MM.1S (cell line): Measurements from ENCODE around the gene PLXDC2.

ENCODE experiments used
- DNase-seq: peaks from one replicate; pipeline ENCODE4 v3.0.0-alpha.2; 2015
- H2AFZ ChIP-seq: fragments of 300-600 bp; sonication (generic); 2 replicates; pipeline ENCODE4 v1.6.0; 2016; ENCODE audit warnings: antibody characterized with exemption, low read length
- H3F3A ChIP-seq: fragments of 300-600 bp; sonication (generic); 2 replicates; pipeline ENCODE4 v1.6.1; 2016; ENCODE audit warnings: mild to moderate bottlenecking, antibody characterized with exemption, low read length, moderate library complexity, mixed read lengths; ENCODE audit not compliant: insufficient read depth
- H3K27ac ChIP-seq: fragments of 300-600 bp; sonication (generic); 2 replicates; pipeline ENCODE4 v1.5.1; 2016; ENCODE audit warnings: mild to moderate bottlenecking, low read length
- H3K27me3 ChIP-seq: fragments of 300-600 bp; sonication (generic); replicated peaks from 2 replicates; pipeline ENCODE4 v1.6.0; 2016; ENCODE audit warnings: low read length; ENCODE audit not compliant: insufficient read depth
- H3K36me3 ChIP-seq: fragments of 300-600 bp; sonication (generic); replicated peaks from 2 replicates; pipeline ENCODE4 v1.6.1; 2016; ENCODE audit warnings: mild to moderate bottlenecking, low read length, mixed read lengths; ENCODE audit not compliant: insufficient read depth
- H3K4me1 ChIP-seq: fragments of 300-600 bp; sonication (generic); 2 replicates; pipeline ENCODE4 v1.6.1; 2016; ENCODE audit warnings: low read length, mixed read lengths
- H3K4me2 ChIP-seq: fragments of 300-600 bp; sonication (generic); 2 replicates; pipeline ENCODE4 v1.6.0; 2016; ENCODE audit warnings: low read depth, low read length
- H3K4me3 ChIP-seq: fragments of 300-600 bp; sonication (generic); 2 replicates; pipeline ENCODE4 v1.5.1; 2016; ENCODE audit warnings: low read length, mixed read lengths
- H3K79me2 ChIP-seq: fragments of 300-600 bp; sonication (generic); 2 replicates; pipeline ENCODE4 v1.6.1; 2016; ENCODE audit warnings: mixed run types, low read length, mixed read lengths
- H3K9ac ChIP-seq: fragments of 300-600 bp; sonication (generic); 2 replicates; pipeline ENCODE4 v1.6.1; 2016; ENCODE audit warnings: low read length, mixed read lengths
- H3K9me2 ChIP-seq: fragments of 300-600 bp; sonication (generic); replicated peaks from 2 replicates; pipeline ENCODE4 v1.6.1; 2016; ENCODE audit warnings: mild to moderate bottlenecking, low read length, mixed read lengths; ENCODE audit not compliant: insufficient read depth
- H3K9me3 ChIP-seq: fragments of 300-600 bp; sonication (generic); replicated peaks from 2 replicates; pipeline ENCODE4 v1.6.1; 2016; ENCODE audit warnings: mild to moderate bottlenecking, low read length, mixed read lengths; ENCODE audit not compliant: insufficient read depth
- H4K20me1 ChIP-seq: fragments of 300-600 bp; sonication (generic); 2 replicates; pipeline ENCODE4 v1.6.1; 2016; ENCODE audit warnings: mild to moderate bottlenecking, low read length, moderate library complexity, mixed read lengths; ENCODE audit not compliant: insufficient read depth
- EZH2 ChIP-seq: fragments of 300-600 bp; sonication (generic); optimal IDR thresholded peaks from 2 replicates; pipeline ENCODE3; 2017; ENCODE audit warnings: low read depth, mild to moderate bottlenecking, antibody characterized with exemption, low read length, mixed read lengths
- EZH2phosphoT487 ChIP-seq: fragments of 300-600 bp; sonication (generic); IDR thresholded peaks from 2 replicates; pipeline ENCODE4 v1.6.1; 2018; ENCODE audit warnings: antibody characterized with exemption, low read length
- TF ChIP-seq, protein P1 (sequence below): fragments of 300-600 bp; sonication (generic); IDR thresholded peaks from 2 replicates; pipeline ENCODE4 v1.5.1; 2016; ENCODE audit warnings: antibody characterized with exemption, low read length, mixed read lengths

The PLXDC2 gene

DNA sequence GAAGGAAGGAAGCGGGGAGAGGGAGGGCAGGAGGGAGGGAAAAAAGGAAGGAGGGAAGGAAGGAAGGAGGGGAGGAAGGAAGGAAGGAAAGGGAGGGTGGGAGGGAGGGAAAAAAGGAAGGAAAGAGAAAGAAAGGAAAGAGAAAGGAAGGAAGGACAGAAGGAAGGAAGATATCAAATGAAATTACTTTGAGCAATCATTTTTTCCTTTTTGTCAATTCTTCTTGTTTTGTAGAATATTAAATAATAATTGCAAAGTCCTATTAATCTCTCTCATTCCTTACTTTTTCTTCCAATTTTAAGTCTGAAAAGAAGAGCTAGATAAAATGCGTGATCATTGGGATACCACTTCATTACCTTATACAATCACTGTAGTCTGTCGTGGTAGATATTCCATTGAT lies 117.5 kb downstream of the PLXDC2 start:
- no peak for DNase-seq
- Histone ChIP-seq H3K9me3 (no peaks in the 10 kb centered on the region), H3K36me3 (no peaks in the 10 kb centered on the region)

DNA sequence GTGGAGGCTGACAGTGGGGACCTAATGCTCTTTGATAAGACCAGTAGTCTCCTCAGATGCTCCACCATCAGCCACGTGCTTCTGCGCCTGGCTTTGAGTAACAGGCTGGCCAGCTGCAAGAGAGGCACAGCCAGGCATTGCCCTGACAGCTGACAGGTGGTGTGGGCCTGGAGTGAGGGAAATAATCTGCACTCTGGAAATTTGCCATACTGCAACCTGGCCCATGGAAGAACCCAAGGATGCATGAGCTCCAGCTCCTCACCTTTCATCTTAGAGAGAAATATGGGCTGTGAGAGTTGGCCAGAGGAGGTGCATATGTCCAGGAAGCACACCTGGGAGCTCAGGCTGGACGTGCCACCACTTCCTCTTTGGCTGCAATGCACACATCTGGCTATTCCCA lies 118.9 kb downstream of the PLXDC2 start:
- Histone ChIP-seq H4K20me1 (no peaks in the 10 kb centered on the region), H3K79me2 (no peaks in the 10 kb centered on the region), H3K9ac (no peak overlapping the region), H3K4me1 (no peaks in the 10 kb centered on the region), H3K27ac (no peak overlapping the region), H2AFZ (no peak overlapping the region), H3K9me3 (no peaks in the 10 kb centered on the region), H3K36me3 (no peaks in the 10 kb centered on the region), H3K9me2 (no peaks in the 10 kb centered on the region), H3K4me2 (no peak overlapping the region), H3K27me3 (no peaks in the 10 kb centered on the region), H3K4me3 (no peak overlapping the region), H3F3A (no peaks in the 10 kb centered on the region)
- TF ChIP-seq EZH2, result no peak
- TF ChIP-seq EZH2phosphoT487, result no peak
- TF ChIP-seq, protein P1, sequence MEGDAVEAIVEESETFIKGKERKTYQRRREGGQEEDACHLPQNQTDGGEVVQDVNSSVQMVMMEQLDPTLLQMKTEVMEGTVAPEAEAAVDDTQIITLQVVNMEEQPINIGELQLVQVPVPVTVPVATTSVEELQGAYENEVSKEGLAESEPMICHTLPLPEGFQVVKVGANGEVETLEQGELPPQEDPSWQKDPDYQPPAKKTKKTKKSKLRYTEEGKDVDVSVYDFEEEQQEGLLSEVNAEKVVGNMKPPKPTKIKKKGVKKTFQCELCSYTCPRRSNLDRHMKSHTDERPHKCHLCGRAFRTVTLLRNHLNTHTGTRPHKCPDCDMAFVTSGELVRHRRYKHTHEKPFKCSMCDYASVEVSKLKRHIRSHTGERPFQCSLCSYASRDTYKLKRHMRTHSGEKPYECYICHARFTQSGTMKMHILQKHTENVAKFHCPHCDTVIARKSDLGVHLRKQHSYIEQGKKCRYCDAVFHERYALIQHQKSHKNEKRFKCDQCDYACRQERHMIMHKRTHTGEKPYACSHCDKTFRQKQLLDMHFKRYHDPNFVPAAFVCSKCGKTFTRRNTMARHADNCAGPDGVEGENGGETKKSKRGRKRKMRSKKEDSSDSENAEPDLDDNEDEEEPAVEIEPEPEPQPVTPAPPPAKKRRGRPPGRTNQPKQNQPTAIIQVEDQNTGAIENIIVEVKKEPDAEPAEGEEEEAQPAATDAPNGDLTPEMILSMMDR, result no peak
- no peak for DNase-seq

More for the DNA sequence above, 117.5 kb downstream of the PLXDC2 start:
- Histone ChIP-seq H3K4me2 (no peak overlapping the region), H3K4me1 (no peaks in the 10 kb centered on the region), H3K27me3 (no peaks in the 10 kb centered on the region), H3K9me2 (no peaks in the 10 kb centered on the region), H3K79me2 (no peaks in the 10 kb centered on the region), H3K4me3 (no peak overlapping the region), H4K20me1 (no peaks in the 10 kb centered on the region), H3K27ac (no peak overlapping the region), H3F3A (no peaks in the 10 kb centered on the region), H2AFZ (no peak overlapping the region), H3K9ac (no peak overlapping the region)
- no peak for TF ChIP-seq EZH2phosphoT487
- TF ChIP-seq, protein P1, result no peak
- no peak for TF ChIP-seq EZH2

DNA sequence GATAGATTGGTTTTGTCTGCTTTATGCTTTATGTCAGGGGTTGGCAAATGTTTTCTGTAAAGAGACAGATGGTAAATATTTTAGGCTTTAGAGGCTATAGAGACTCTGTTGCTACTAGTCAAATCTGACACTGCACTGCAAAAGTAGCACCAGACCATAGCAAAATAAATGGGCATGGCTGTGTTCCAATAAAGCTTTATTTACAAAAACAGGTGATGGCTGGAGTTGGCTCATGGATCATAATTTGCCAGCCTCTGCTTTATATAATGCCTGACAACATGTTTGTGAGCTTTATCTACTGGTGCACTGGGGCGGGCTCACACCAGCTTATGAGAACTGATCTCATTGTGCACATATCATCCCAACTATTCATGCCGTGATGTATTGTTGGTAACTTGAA lies 120.1 kb downstream of the PLXDC2 start:
- H3K4me1 ChIP-seq, result no peaks in the 10 kb centered on the region
- no peak for TF ChIP-seq EZH2phosphoT487
- TF ChIP-seq, protein P1, result no peak
- TF ChIP-seq EZH2, result no peak
- H3K36me3 ChIP-seq, result no peaks in the 10 kb centered on the region
- no peaks in the 10 kb centered on the region for H3K79me2 ChIP-seq
- no peak overlapping the region for H3K27ac ChIP-seq
- H2AFZ ChIP-seq, result no peak overlapping the region
- no peak overlapping the region for H3K9ac ChIP-seq
- H3K27me3 ChIP-seq, result no peaks in the 10 kb centered on the region
- no peak overlapping the region for H3K4me2 ChIP-seq
- H3K9me2 ChIP-seq, result no peaks in the 10 kb centered on the region
- no peaks in the 10 kb centered on the region for H4K20me1 ChIP-seq
- H3F3A ChIP-seq, result no peaks in the 10 kb centered on the region
- H3K4me3 ChIP-seq, result no peak overlapping the region
- DNase-seq, result no peak
- H3K9me3 ChIP-seq, result no peaks in the 10 kb centered on the region
